Measurements from ENCODE around the gene ACOXL.
"Not testable (repeated sequence)": the region's sequence is repeated elsewhere in the genome, so short reads cannot be mapped to it uniquely, and the experiment has no call there.

The ACOXL gene

GRCh38 chr2:110958346-110959119 is 226.2 kb downstream of the ACOXL start:
- TF ChIP-seq CTCF (IDR thresholded peaks at IDR 0.05; ENCODE audit: low read depth, low read length, missing control alignments), result no peak
- no peak for DNase-seq (ENCODE audit: low read depth)
- H3K4me3 ChIP-seq (ENCODE audit: low read depth, low read length), result no peak overlapping the region

- H3K4me3 ChIP-seq (ENCODE audit: low read depth, low read length), result no peak overlapping the region
- no peak for TF ChIP-seq CTCF (IDR thresholded peaks at IDR 0.05; ENCODE audit: low read depth, low read length, missing control alignments)
- no peak for DNase-seq (ENCODE audit: low read depth)
These were observed 226.8 kb downstream of the ACOXL start for GRCh38 chr2:110959198-110959597.

GRCh38 chr2:110960281-110960680 is 227.9 kb downstream of the ACOXL start:
- no peak for TF ChIP-seq CTCF (IDR thresholded peaks at IDR 0.05; ENCODE audit: low read depth, low read length, missing control alignments)
- no peak overlapping the region for H3K4me3 ChIP-seq (ENCODE audit: low read depth, low read length)
- no peak for DNase-seq (ENCODE audit: low read depth)

- no peak for DNase-seq (ENCODE audit: low read depth)
- TF ChIP-seq CTCF (IDR thresholded peaks at IDR 0.05; ENCODE audit: low read depth, low read length, missing control alignments), result no peak
- H3K4me3 ChIP-seq (ENCODE audit: low read depth, low read length), result no peak overlapping the region
These were observed 228.6 kb downstream of the ACOXL start for GRCh38 chr2:110960954-110961353.

GRCh38 chr2:110961643-110962042 is 229.3 kb downstream of the ACOXL start:
- not testable (repeated sequence) for DNase-seq (ENCODE audit: low read depth); H3K4me3 ChIP-seq (ENCODE audit: low read depth, low read length)

- TF ChIP-seq CTCF (IDR thresholded peaks at IDR 0.05; ENCODE audit: low read depth, low read length, missing control alignments), result no peak
- no peak for DNase-seq (ENCODE audit: low read depth)
- H3K4me3 ChIP-seq (ENCODE audit: low read depth, low read length), result no peak overlapping the region
These were observed 237.3 kb downstream of the ACOXL start for GRCh38 chr2:110969696-110970095.

GRCh38 chr2:110970201-110970600 is 237.8 kb downstream of the ACOXL start:
- no peak for TF ChIP-seq CTCF (IDR thresholded peaks at IDR 0.05; ENCODE audit: low read depth, low read length, missing control alignments)
- no peak overlapping the region for H3K4me3 ChIP-seq (ENCODE audit: low read depth, low read length)
- DNase-seq (ENCODE audit: low read depth), result no peak
